ENCODE measurements around the gene ZNHIT6. TPM values are rescaled to one million over a fixed set of nuclear protein-coding genes. Genes with fewer than 3 reads are reported as not detected.

The ZNHIT6 gene
- total and polyA plus RNA-seq, 2 donors (not counting 1 experiment from before 2014, with no cell fraction given): 6.0 to 16.3 TPM

- 97% methylated on average over 3 of the region's 4 CpGs for WGBS (ENCODE audit: insufficient coverage)
- H3K27me3 ChIP-seq (replicated peaks in 1 of 4; ENCODE audit: control extremely low read depth in 1 of 4, control insufficient read depth in 3 of 4, insufficient read depth in 4 of 4, low read length in 3 of 4): no peaks in the 10 kb centered on the region
- H4K20me1 ChIP-seq (ENCODE audit: control insufficient read depth, insufficient read depth, low read length, poor library complexity, severe bottlenecking): peaks cover 8% of the 10 kb centered on the region
- ChIA-PET POLR2A (no interaction called here), CTCF (no interaction called here)
- H3K4me1 ChIP-seq (ENCODE audit: control insufficient read depth in 2 of 2, insufficient read depth in 2 of 2, low read length in 2 of 2): no peaks in the 10 kb centered on the region
- TF ChIP-seq, protein P1, sequence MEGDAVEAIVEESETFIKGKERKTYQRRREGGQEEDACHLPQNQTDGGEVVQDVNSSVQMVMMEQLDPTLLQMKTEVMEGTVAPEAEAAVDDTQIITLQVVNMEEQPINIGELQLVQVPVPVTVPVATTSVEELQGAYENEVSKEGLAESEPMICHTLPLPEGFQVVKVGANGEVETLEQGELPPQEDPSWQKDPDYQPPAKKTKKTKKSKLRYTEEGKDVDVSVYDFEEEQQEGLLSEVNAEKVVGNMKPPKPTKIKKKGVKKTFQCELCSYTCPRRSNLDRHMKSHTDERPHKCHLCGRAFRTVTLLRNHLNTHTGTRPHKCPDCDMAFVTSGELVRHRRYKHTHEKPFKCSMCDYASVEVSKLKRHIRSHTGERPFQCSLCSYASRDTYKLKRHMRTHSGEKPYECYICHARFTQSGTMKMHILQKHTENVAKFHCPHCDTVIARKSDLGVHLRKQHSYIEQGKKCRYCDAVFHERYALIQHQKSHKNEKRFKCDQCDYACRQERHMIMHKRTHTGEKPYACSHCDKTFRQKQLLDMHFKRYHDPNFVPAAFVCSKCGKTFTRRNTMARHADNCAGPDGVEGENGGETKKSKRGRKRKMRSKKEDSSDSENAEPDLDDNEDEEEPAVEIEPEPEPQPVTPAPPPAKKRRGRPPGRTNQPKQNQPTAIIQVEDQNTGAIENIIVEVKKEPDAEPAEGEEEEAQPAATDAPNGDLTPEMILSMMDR (IDR thresholded peaks at IDR 0.05): no peak
- TF ChIP-seq EZH2 (IDR thresholded peaks at IDR 0.05; ENCODE audit: borderline replicate concordance, insufficient read depth, low read depth, low read length, poor library complexity, severe bottlenecking): no peak
- Mint-ChIP-seq H3K9me3 (ENCODE audit: insufficient read depth) (no peaks in the 10 kb centered on the region), H3K4me1 (peaks cover 2% of the 10 kb centered on the region), H3K27me3 (no peaks in the 10 kb centered on the region), H3K4me3 (no peak overlapping the region), H3K27ac (no peak overlapping the region)
- no peak overlapping the region for H3K4me2 ChIP-seq (replicated peaks; ENCODE audit: low read depth, low read length, poor library complexity, severe bottlenecking)
- H3K4me3 ChIP-seq (ENCODE audit: control extremely low read depth in 1 of 5, extremely low read depth in 1 of 5, insufficient read depth in 1 of 5, low read depth in 2 of 5, low read length in 4 of 5): no peak overlapping the region
- no peak overlapping the region for H3K9ac ChIP-seq (ENCODE audit: low read length)
- H2AFZ ChIP-seq (ENCODE audit: insufficient read depth, low read depth, low read length, poor library complexity, severe bottlenecking): no peak overlapping the region
- no peaks in the 10 kb centered on the region for H3K9me3 ChIP-seq (ENCODE audit: control extremely low read depth in 1 of 3, control insufficient read depth in 2 of 3, insufficient read depth in 1 of 3, low read length in 2 of 3)
- intact Hi-C loops (cut with micrococcal nuclease): no loop called here
- H3K27ac ChIP-seq (ENCODE audit: low read length in 2 of 2): no peak overlapping the region
- DNase-seq (no peak), ATAC-seq (ENCODE audit: low read depth) (no peak)
- peaks cover 12% of the 10 kb centered on the region in 2 experiments for H3K36me3 ChIP-seq (replicated peaks in 1 of 2; ENCODE audit: control extremely low read depth in 1 of 2, control insufficient read depth in 1 of 2, extremely low read depth in 1 of 2, insufficient read depth in 2 of 2, low read length in 1 of 2)
- peaks cover 21% of the 10 kb centered on the region for H3K79me2 ChIP-seq (ENCODE audit: control insufficient read depth, insufficient read depth, low read length)
Measured at GRCh38 chr1:85689775-85690404, 18.3 kb downstream of the ZNHIT6 start.

DNA sequence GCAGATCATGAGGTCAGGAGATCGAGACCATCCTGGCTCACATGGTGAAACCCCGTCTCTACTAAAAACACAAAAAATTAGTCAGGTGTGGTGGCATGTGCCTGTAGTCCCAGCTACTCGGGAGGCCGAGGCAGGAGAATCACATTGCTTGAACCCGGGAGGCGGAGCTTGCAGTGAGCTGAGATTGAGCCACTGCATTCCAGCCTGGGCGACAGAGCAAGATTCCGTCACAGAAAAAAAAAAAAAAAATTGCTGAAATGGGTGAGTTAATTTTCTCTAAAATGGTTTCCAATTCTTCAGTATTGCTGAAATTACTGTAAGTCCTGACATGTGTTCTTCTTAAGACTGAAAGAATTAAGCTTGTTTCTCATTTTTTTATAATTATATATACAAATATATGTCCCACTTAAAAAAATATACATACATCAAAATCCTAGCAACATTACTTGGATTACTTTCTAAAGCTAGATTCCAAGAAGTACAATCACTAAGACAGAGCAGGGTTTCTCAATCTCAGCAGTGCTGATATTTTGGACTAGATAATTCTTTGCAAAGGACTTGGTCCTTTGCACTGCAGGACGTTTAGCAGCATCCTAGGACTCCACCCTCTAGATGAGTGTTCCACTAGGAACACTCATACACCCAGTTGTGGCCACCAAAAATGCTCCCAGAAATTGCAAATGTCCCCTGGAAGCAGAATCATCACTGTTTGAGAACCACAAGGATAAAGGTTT, 24.8 kb downstream of the ZNHIT6 start:
- intact Hi-C loops (cut with micrococcal nuclease): no loop called here
- Histone ChIP-seq H3K4me2 (replicated peaks; ENCODE audit: low read depth, low read length, poor library complexity, severe bottlenecking) (no peak overlapping the region), H3K36me3 (replicated peaks in 1 of 2; ENCODE audit: control extremely low read depth in 1 of 2, control insufficient read depth in 1 of 2, extremely low read depth in 1 of 2, insufficient read depth in 2 of 2, low read length in 1 of 2) (peaks cover 8 to 19% of the 10 kb centered on the region in 2 experiments), H3K4me1 (ENCODE audit: control insufficient read depth in 2 of 2, insufficient read depth in 2 of 2, low read length in 2 of 2) (no peaks in the 10 kb centered on the region), H3K4me3 (ENCODE audit: control extremely low read depth in 1 of 5, extremely low read depth in 1 of 5, insufficient read depth in 1 of 5, low read depth in 2 of 5, low read length in 4 of 5) (no peak overlapping the region), H3K27ac (ENCODE audit: low read length in 2 of 2) (no peak overlapping the region), H3K79me2 (ENCODE audit: control insufficient read depth, insufficient read depth, low read length) (peaks cover 7% of the 10 kb centered on the region), H3K27me3 (replicated peaks in 1 of 4; ENCODE audit: control extremely low read depth in 1 of 4, control insufficient read depth in 3 of 4, insufficient read depth in 4 of 4, low read length in 3 of 4) (no peaks in the 10 kb centered on the region), H3K9me3 (ENCODE audit: control extremely low read depth in 1 of 3, control insufficient read depth in 2 of 3, insufficient read depth in 1 of 3, low read length in 2 of 3) (no peaks in the 10 kb centered on the region), H4K20me1 (ENCODE audit: control insufficient read depth, insufficient read depth, low read length, poor library complexity, severe bottlenecking) (no peaks in the 10 kb centered on the region), H2AFZ (ENCODE audit: insufficient read depth, low read depth, low read length, poor library complexity, severe bottlenecking) (no peak overlapping the region), H3K9ac (ENCODE audit: low read length) (no peak overlapping the region)
- POLR2A ChIA-PET: no interaction called here
- H3K4me3 Mint-ChIP-seq: no peak overlapping the region
- H3K4me1 Mint-ChIP-seq: no peaks in the 10 kb centered on the region
- DNase-seq: no peak
- CTCF ChIA-PET: interaction anchor here (1.2 kb wide), 1 partner anchor 375 kb away, joined by 5 read pairs; no protein-coding TSS in a partner anchor
- H3K9me3 Mint-ChIP-seq (ENCODE audit: insufficient read depth): no peaks in the 10 kb centered on the region
- no peaks in the 10 kb centered on the region for H3K27me3 Mint-ChIP-seq
- WGBS (ENCODE audit: insufficient coverage): 93% methylated on average over 8 of the region's 9 CpGs
- no peak for ATAC-seq (ENCODE audit: low read depth)
- no peak overlapping the region for H3K27ac Mint-ChIP-seq
- TF ChIP-seq, protein P1 (IDR thresholded peaks at IDR 0.05): no peak
- TF ChIP-seq EZH2 (IDR thresholded peaks at IDR 0.05; ENCODE audit: borderline replicate concordance, insufficient read depth, low read depth, low read length, poor library complexity, severe bottlenecking): no peak

Data from B cell (primary cell).